IPS DF 6.9 (cell line): ENCODE results near the gene APOL2.
"Not testable (repeated sequence)": the region's sequence is repeated elsewhere in the genome, so short reads cannot be mapped to it uniquely, and the experiment has no call there.

Experiments
- DNase-seq: peaks from one replicate; pipeline ENCODE4 v3.0.0-alpha.2; 2013; ENCODE audit warnings: low read depth, low spot score
- H3K27ac ChIP-seq: one replicate; pipeline ENCODE4 v1.5.1; 2013; ENCODE audit warnings: low read length, control low read depth
- H3K27me3 ChIP-seq: 2 replicates; pipeline ENCODE4 v1.6.1; 2013; ENCODE audit warnings: mild to moderate bottlenecking, low read length; ENCODE audit not compliant: control insufficient read depth, insufficient read depth
- H3K36me3 ChIP-seq: 2 replicates; pipeline ENCODE4 v1.6.1; 2013; ENCODE audit warnings: low read length; ENCODE audit not compliant: control insufficient read depth, insufficient read depth
- H3K4me1 ChIP-seq: 2 replicates; pipeline ENCODE4 v1.6.1; 2013; ENCODE audit warnings: low read length; ENCODE audit not compliant: control insufficient read depth, insufficient read depth
- H3K4me3 ChIP-seq: 2 replicates; pipeline ENCODE4 v1.5.1; 2013; ENCODE audit warnings: mild to moderate bottlenecking, low read length
- H3K9me3 ChIP-seq: 2 replicates; pipeline ENCODE4 v1.6.1; 2013; ENCODE audit warnings: low read length, inconsistent platforms; ENCODE audit not compliant: control insufficient read depth, insufficient read depth
- WGBS: extraction: QIAGEN DNeasy Blood & Tissue Kit; methylation state at CpG from one replicate; pipeline ENCODE4 v1.1.7; 2013; ENCODE audit warnings: mixed read lengths, missing lambda C conversion rate; ENCODE audit not compliant: insufficient read length, insufficient coverage; 5-methylcytosine and 5-hydroxymethylcytosine counted together

APOL2 gene

DNA sequence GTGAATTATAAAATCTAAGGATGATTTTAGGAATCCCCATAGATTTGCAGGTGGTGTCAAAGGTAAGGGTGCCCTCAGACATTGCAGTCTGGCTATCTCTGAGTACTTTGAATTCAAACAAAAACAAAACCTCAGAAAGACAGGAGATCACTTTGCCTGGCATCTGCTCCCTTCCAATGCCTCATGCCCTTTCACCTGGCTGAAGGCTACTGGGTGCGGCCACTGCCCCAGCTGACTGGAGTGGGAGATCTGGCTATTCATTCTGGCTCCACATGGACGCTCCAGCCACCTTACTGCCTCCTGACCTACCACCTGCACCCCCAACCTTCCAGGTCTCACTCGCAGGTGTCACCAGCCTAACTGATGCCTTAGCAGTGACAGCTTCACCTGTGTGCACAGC, 9.7 kb downstream of the APOL2 start:
- no CpG with 5 or more reads among the region's 3 CpGs for WGBS

DNA sequence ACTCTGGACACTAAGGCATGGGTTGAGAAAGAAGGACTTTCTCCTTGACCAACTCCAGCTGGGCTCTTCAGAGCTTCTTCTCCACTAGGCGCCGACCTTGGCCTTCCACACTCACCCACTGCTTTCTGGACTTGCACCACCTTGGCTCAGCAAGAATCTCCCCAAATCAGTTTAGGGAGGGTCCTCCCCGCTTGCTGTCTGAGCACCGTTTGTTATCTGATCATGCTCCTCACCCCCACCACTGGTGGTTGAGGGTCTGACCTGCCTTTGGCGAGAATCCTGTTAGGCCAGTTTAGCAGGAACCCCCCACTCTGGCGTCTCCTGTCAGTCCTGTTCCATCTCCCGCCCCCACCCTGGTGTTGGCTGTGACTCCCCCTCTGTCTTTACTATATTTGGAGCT, 10.4 kb downstream of the APOL2 start:
- Histone ChIP-seq H3K27me3 (no peaks in the 10 kb centered on the region), H3K4me3 (no peak overlapping the region), H3K9me3 (no peaks in the 10 kb centered on the region), H3K27ac (no peak overlapping the region), H3K4me1 (no peaks in the 10 kb centered on the region), H3K36me3 (0 out of 2 replicates have a peak, but pooled peaks cover 5% of the 10 kb centered on the region)
- no peak for DNase-seq
- WGBS, result no CpG with 5 or more reads among the region's 7 CpGs

More for the DNA sequence above, 9.7 kb downstream of the APOL2 start:
- H3K4me1 ChIP-seq, H3K4me3 ChIP-seq, H3K9me3 ChIP-seq, DNase-seq, H3K27me3 ChIP-seq, H3K27ac ChIP-seq, H3K36me3 ChIP-seq: not testable (repeated sequence)

DNA sequence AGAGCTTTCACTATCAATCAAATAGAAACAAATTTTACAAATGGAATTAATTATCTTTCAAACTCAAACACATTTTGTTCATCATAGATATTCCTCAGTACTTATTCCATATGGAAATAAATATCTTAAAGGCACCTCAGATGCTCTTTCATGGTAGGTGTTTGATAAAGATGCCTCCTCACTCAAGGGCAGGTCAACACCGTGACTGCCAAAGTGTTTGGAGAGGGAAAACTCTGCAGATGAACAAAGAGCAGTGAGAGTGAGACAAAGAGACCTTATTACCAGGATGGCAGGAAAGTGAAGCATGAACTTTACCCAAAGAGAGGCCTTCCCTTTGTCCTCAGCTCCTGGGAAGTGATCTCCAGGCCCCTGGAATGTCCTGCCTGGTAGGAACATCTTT, 11.0 kb downstream of the APOL2 start:
- not testable (repeated sequence) for H3K4me1 ChIP-seq, H3K36me3 ChIP-seq, H3K4me3 ChIP-seq, DNase-seq, H3K9me3 ChIP-seq, H3K27ac ChIP-seq, H3K27me3 ChIP-seq
- WGBS, result no CpG with 5 or more reads among the region's 1 CpG

- Histone ChIP-seq H3K4me3 (no peak overlapping the region), H3K4me1 (no peaks in the 10 kb centered on the region; the same call in 1 of the 2 replicates)
- WGBS, result no CpG with 5 or more reads among the region's 8 CpGs
Measured at GRCh38 chr22:36227806-36228205, 11.5 kb downstream of the APOL2 start.

DNA sequence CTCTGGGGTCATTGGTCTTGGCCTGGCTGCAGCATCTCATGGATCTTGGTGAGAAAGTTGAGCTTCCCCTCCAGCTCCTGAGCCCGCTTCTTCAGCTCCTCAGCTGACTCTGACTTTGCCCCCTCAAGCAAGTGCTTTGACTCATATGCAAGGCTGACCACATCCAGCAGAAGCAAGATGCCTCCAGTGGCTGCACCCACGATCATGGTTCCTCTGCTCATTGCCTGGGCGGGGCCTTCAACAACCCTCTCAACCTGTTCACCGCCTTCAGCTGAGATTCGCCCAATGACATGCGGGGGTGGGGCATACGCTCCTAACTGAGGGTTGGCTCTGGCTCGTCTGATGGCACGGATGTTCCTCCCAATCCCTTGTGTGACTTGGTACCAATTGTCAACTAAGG, 11.9 kb downstream of the APOL2 start:
- no peak for DNase-seq
- no peaks in the 10 kb centered on the region for H3K27me3 ChIP-seq
- H3K27ac ChIP-seq, result no peak overlapping the region
- no peaks in the 10 kb centered on the region; the same call in 1 of the 2 replicates for H3K4me1 ChIP-seq
- H3K9me3 ChIP-seq, result no peaks in the 10 kb centered on the region
- H3K4me3 ChIP-seq, result no peak overlapping the region
- no peaks in the 10 kb centered on the region for H3K36me3 ChIP-seq
- WGBS, result no CpG with 5 or more reads among the region's 9 CpGs

More at GRCh38 chr22:36227806-36228205, 11.5 kb downstream of the APOL2 start:
- H3K36me3 ChIP-seq, result 0 out of 2 replicates have a peak, but pooled peaks cover 2% of the 10 kb centered on the region
- no peak for DNase-seq
- no peaks in the 10 kb centered on the region for H3K27me3 ChIP-seq
- no peak overlapping the region for H3K27ac ChIP-seq
- H3K9me3 ChIP-seq, result no peaks in the 10 kb centered on the region

GRCh38 chr22:36226189-36226588, 13.1 kb downstream of the APOL2 start:
- no peaks in the 10 kb centered on the region; the same call in 1 of the 2 replicates for H3K4me1 ChIP-seq
- no peak overlapping the region for H3K4me3 ChIP-seq
- H3K27ac ChIP-seq, result no peak overlapping the region
- H3K36me3 ChIP-seq, result no peaks in the 10 kb centered on the region
- no peak for DNase-seq
- WGBS, result no CpG with 5 or more reads among the region's 5 CpGs
- H3K9me3 ChIP-seq, result no peaks in the 10 kb centered on the region
- H3K27me3 ChIP-seq, result no peaks in the 10 kb centered on the region

- Histone ChIP-seq H3K4me1 (no peaks in the 10 kb centered on the region; the same call in 1 of the 2 replicates), H3K27me3 (no peaks in the 10 kb centered on the region), H3K4me3 (no peak overlapping the region), H3K27ac (no peak overlapping the region), H3K36me3 (no peaks in the 10 kb centered on the region), H3K9me3 (no peaks in the 10 kb centered on the region)
- DNase-seq, result no peak
- no CpG with 5 or more reads among the region's 9 CpGs for WGBS
Measured at GRCh38 chr22:36225333-36225922, 13.9 kb downstream of the APOL2 start.

DNA sequence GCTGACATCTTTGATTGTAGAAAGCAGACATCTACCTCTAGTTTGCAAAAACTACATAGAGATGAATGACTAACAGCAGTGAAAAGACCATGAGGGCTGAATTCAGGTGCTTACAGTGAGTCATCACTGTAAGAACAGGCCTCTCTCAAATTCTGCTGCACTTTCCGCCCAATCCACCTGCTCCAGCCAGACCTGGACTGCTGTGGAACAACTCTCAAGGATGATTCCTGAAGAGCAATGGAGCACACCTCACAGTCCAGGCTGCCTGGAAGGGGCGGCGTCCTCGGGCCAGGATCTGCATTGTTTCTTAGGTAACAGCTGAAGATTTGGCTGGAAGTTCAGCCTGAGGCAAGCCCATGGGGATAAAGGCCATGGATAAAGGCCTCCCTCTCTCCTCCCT, 15.1 kb downstream of the APOL2 start:
- no peaks in the 10 kb centered on the region for H3K36me3 ChIP-seq
- WGBS, result no CpG with 5 or more reads among the region's 4 CpGs
- no peaks in the 10 kb centered on the region for H3K27me3 ChIP-seq
- H3K4me1 ChIP-seq, result no peaks in the 10 kb centered on the region; the same call in 1 of the 2 replicates
- no peak overlapping the region for H3K4me3 ChIP-seq
- H3K27ac ChIP-seq, result no peak overlapping the region
- DNase-seq, result no peak
- no peaks in the 10 kb centered on the region for H3K9me3 ChIP-seq

DNA sequence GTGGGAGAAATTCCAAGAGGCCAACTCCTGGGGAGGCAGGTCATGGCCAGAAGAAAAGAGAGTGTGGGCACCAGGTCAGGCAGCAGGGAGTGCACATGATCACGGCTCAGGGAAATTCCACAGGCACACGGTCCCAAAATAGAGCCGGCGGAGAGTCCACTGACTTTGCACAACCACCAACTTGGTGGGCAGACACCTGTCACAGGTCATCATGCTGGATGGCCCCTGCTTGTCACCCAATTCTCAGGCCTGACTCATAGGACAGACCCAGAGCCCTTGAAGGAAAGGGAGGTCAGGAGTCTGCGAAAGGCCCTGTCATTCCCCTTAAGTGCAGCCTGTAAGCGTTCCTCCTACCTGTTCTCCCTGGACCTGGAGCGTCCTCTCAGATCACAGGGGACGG, 15.8 kb downstream of the APOL2 start:
- H3K27me3 ChIP-seq, result no peaks in the 10 kb centered on the region

DNA sequence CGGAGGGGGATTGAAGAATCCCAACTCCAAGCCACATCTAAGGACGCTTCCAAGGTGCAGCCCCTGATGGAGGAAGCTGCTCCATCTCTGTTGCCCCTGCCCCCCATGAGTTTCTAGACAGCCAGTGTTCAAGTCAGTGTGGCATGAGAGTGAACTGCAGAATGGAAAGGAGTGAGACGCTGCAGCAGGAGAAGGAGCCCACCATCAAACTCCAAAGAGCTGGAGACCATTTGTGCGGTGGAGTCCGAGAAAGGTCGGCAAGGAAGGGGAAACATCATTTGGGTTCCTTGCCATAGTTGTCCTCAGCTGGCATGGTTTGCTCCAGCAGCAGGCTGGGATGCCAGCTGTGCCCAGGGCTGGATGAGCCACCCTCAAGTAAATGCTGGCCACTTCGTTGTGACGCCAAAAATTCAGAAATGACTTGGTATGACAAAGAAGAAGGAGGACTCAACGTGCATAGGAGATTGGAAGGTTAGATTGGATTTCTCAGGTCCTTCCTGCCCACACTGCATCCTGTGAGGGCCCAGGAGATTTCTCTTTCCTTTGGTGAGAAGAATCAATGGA, 16.4 kb downstream of the APOL2 start:
- Histone ChIP-seq H3K36me3 (no peaks in the 10 kb centered on the region), H3K27ac (no peak overlapping the region), H3K4me1 (no peaks in the 10 kb centered on the region; the same call in 1 of the 2 replicates), H3K27me3 (no peaks in the 10 kb centered on the region), H3K4me3 (no peak overlapping the region), H3K9me3 (no peaks in the 10 kb centered on the region)
- WGBS, result no CpG with 5 or more reads among the region's 9 CpGs
- DNase-seq, result no peak

More for the DNA sequence above, 15.8 kb downstream of the APOL2 start:
- no peaks in the 10 kb centered on the region for H3K36me3 ChIP-seq
- no peak for DNase-seq
- no peak overlapping the region for H3K27ac ChIP-seq
- no peaks in the 10 kb centered on the region for H3K9me3 ChIP-seq
- WGBS, result no CpG with 5 or more reads among the region's 8 CpGs
- no peaks in the 10 kb centered on the region; the same call in 1 of the 2 replicates for H3K4me1 ChIP-seq
- H3K4me3 ChIP-seq, result no peak overlapping the region
